GM21390 (cell line): ENCODE data around the gene COL15A1.

ENCODE experiments used
- ATAC-seq: cut with Tn5 transposase; IDR thresholded peaks from one replicate; pipeline ENCODE4 v1.9.1; 2021; ENCODE audit not compliant: unreplicated experiment

COL15A1 gene

DNA sequence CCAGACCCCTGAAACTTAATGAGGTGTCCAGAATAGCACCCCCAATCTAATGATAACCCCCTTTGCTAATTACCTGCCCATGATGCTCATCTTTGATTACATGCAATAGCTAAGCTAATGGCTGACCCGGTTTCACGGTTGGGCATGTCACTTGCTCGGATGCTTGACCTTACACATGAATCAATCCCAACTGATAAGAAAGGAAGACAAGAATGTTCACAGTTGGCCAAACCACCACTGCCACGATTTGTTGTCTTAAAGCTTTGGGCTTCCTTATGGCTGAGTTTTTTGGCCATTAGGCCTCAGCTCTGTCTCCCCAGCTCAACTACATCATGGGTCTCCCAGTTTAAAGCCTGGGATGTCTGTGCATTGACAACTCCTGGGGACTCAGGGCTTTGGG is 108.1 kb downstream of the COL15A1 start:
- ATAC-seq, result no peak

DNA sequence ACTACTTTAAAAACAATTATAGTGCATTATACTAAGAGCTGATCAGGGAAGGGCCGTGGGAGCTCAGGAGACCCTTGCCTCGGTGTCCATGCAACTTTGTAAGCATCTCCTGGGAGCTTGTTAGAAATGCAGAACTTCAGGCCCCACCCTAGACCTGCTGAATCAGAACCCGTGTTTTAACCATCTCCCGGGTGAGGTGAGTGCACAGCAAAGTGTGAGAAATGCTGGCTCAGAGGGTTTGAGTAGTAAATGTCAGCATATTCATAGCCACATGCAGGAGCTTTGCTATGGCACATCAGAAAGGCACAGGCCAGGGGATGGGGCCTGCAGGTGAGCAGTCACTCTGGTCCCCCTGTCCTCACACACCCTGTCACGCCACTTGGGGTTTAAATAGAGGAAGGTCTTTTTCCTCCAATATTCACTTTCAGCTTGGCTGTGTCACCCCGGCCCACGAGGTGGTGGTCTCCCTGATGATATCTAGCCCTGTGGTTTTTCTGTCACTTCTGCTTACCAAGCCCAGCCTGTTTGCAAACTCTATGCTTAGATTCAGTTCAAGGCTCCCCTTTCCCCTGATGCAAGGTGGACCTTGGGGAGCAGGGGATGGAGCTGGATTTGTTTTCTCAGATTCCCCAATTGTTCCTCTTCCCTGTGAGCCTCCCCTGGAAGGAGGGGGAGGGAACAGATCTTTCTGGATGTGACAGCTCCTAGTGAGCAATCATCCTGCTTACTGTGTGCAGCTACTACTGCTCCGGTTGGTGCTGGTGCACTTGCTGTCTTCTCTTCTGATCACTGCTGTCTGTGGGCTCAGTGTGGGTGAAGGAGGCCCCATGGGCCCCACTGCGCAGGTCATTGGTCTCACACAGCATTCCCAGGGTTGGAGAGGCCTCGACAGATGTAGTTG is 109.4 kb downstream of the COL15A1 start:
- no peak for ATAC-seq

DNA sequence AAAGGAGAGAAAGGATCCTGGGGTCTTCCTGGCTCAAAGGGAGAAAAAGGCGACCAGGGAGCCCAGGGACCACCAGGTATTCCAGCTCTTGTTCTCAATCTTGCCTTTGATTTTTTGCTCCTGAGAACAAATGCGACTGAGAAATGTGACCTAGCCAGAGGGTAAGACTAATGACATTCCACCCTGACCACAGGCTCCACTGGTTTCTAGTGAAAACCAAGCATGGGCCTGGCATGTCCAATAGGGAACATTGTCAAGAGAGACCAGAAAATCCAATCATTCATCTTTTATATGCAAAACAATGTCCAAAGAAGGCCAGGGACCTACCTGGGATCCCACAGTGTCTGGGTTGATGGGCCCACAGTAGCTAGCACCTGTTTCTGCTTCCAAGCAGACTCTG is 110.9 kb downstream of the COL15A1 start:
- ATAC-seq, result no peak

GRCh38 chr9:99055384-99055783 is 111.7 kb downstream of the COL15A1 start:
- no peak for ATAC-seq

- ATAC-seq, result no peak
These were observed 112.5 kb downstream of the COL15A1 start for GRCh38 chr9:99056186-99056585.

DNA sequence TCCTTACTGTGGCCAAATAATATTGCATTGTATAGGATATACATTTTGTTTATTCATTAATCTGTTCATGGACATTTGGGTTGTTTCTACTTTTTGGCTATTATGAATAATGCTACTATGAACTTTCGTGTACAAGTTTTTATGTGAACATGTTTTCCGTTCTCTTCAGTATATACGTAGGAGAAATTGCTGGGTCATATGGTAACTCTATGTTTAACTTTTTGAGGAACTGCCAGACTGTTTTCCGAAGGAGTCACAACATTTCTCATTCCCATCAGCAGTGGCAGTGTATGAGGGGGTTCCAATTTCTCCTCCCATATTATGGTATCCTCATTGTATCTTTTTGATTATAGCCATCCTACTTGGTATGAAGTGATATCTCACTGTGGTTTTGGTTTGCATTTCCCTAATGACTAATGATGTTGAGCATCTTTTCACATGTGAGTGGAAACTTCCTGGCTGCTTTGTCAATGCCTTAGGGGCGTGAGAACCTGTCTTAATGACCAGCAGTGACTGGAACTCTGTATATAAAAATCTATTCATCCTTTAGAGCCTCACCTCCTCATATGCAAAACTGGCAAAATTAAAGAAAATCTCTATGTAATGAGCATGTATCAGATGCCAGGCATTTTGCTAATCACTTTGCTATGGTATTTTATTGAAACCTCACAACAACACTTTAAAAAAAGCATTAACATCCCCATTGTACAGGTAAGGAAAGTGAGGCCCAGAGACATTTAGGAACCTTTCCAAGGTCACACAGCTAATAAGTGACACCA is 113.4 kb downstream of the COL15A1 start:
- ATAC-seq, result peak; percentile 33

DNA sequence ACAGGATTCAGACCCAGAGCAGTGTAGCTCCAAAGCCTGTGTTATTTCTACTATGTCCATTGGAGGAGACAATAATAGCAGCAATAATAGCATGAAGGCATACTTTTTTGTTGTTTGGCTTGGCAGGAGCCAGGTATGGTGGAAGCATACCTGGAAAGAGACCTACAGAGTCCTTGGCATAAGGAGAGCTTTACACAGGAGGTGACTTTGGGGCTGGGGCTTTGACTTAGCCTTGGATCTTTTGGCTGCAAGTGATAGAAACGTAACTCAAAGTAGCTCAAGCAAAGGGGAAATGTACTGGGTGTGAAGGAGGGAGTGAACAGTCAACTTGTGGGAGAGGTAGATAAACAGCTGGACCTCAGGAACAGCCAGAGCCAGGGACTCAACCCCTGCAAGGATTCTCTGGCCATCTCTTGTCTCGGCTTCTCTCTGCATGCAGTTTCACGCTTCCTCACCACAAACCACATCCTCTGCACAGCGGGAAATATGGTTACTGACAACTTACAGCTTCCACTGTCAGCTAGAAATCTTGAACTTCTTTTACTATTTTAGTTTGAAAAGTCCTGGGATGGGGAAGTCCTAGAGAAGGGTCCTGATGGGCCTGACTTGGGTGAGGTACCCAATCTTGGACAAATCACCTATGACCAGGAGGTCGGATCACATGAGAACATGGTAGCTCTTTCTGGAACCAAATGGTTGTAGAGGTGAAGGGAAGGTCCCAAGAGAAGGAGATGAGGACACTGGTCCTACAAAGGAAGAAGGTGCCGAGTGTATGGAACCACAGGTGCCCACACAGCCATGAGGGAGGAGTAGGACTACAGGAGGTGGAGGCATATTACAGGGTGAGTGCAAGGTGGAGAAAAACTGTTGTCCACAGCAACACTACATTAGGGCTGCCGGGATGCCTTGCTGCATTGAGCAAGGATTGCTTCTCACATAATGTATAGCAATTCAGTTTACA is 114.2 kb downstream of the COL15A1 start:
- ATAC-seq, result peak; percentile 86

- no peak for ATAC-seq
These were observed 115.5 kb downstream of the COL15A1 start for GRCh38 chr9:99058964-99059921.

DNA sequence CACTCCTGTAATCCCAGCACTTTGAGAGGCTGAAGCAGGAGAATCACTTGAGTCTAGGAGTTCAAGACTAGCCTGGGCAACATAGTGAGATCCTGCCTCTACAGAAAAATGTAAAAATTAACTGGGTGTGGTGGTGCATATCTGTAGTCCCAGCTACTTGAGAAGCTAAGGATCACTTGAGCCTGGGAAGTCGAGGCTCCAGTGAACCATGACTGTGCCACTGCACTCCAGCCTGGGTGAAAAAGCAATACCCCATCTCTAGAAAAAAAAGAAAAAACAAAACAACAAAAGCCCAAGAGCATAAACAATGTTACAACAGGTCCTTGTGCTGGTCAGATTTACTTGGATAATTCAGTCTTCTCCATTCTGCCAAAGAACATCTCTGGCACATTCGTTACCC is 116.9 kb downstream of the COL15A1 start:
- ATAC-seq, result no peak

- ATAC-seq, result no peak
These were observed 118.8 kb downstream of the COL15A1 start for GRCh38 chr9:99062549-99062948.

DNA sequence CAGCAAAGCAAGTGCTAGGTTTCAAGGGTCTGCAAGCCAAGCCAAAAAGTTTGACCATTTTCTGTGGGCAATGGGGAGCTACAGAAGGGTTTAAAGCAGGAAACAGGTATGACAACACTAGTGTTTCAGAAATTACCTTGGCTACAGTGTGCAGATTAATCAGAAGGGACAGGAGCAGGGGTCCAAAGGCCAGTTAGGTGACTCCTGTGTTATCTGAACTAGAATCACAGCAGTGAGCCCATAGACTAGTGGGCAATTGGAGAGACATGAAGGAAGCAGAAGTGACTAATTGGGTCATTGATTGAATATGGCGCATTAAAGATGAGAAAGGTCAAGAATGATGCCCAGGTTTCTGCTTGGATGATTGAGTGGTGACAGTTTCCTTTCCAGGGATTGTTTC is 119.8 kb downstream of the COL15A1 start:
- no peak for ATAC-seq

DNA sequence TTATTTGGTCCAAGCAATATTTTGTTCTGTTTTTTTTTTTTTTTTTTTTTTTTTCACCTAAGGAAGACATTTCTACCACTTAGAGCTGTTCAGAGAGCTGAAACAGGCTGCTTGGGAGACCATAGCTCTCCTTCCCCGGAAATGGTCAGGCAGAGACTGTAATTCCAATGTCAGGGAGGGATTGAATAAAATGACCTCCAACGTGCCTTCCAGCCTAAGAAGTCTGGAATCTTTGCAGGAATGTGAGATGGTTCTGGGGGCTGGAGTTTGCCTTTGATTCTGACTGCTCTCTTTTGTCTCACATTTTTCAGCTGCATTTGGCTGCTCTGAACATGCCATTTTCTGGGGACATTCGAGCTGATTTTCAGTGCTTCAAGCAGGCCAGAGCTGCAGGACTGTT is 122.9 kb downstream of the COL15A1 start:
- no peak for ATAC-seq

DNA sequence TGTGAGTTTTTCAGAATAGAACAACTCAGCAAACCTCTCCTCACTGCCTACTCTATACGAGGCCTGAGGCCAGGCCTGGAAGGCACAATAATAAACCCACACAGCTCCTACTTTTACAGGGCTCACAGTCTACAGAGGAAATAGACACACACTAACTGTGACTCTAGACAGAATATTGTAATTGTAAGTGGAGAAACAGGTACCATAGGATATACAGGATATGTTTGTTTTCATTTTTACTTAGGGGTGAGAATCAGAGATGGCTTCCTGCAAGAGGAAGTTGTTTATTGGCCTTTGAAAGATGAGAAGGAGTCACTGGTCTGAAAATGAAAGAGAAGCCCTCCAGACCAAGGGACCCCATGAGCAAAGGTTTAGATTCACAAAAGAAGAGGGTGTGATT is 125.4 kb downstream of the COL15A1 start:
- ATAC-seq, result no peak

GRCh38 chr9:99069546-99069945 is 125.8 kb downstream of the COL15A1 start:
- ATAC-seq, result no peak

DNA sequence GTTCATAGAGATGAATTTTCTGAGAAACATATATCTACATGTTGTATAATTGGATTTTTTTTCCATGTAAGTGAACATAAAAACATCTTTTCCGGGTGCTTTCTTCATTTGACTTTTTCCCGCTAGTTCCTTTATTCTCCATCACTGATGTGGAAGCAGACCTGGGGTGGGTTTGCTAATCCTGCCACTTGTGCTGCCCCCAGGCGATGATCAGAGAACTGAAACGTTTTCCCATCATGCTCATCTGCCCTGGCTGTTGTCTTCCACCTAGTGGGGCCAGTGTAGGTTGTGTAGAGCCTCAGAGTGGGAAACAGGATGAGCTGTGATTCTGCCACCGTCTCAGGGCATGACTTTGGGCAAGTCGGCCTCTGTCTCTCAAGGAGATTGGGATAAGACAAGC is 127.0 kb downstream of the COL15A1 start:
- no peak for ATAC-seq

DNA sequence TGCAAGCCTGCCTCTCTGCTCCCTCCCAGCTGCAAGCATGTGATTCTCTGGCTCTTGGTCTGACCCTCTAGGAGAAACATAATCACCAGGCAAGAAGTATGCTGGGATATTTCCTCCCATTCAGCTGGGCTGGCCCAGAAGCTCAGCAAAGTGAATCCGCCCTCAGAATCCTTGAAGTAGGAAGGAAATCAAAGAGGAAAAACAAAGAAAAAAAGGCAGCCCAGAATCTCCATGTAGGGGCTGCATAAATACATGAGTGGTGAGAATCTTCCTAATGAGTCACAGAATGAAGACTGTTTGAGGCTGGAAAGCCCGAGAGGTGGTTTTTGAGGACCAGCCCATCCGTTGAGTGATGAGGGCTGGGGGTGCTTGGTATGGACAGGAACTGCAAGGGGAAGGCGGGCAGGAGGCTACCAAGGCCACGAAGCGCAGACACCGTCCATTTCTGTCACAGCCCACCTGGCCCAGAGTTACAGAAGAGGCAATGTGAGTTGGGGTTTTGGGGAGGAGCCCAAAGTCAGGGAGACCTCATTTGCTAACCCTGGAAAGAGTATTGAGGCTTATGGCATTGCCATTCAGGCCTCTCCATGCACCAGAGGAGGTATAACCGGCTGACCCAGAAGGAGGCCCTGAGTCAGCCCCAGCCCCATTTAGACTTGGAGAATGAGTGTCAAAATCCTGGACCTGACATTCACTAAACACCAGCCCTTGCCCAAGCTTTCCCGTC is 127.8 kb downstream of the COL15A1 start:
- ATAC-seq, result no peak

DNA sequence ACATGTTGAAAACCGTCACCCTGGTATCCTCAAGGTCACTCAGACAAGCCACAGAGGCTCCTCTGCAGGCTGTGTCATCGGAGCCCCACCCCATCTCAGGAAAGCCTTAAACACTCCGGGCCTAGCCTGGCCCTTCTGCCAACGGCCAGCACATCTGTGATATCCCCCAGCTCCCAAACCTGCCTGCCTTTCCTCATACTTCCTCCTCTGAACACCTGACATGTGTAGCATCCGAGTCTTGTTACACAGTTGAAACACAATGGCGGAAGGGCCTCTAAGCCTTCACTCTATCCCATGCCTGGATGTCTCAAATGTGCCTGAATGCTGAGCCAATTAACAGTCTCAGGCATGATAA is 128.3 kb downstream of the COL15A1 start:
- no peak for ATAC-seq

GRCh38 chr9:99073347-99073746 is 129.6 kb downstream of the COL15A1 start:
- ATAC-seq, result no peak
